GM10266 (cell line): ENCODE measurements around the gene TMEM140.

ENCODE experiments used
- DNase-seq: peaks from one replicate; pipeline ENCODE4 v3.0.0; 2012; ENCODE audit errors: extremely low spot score
- CTCF ChIP-seq: IDR thresholded peaks from 2 replicates; pipeline ENCODE4 v1.5.1; 2012; ENCODE audit warnings: mild to moderate bottlenecking, low read depth; ENCODE audit not compliant: control insufficient read depth, insufficient read depth; ENCODE audit errors: missing control alignments

TMEM140 gene

GRCh38 chr7:135150072-135150782 lies 2.4 kb downstream of the TMEM140 start:
- no peak for TF ChIP-seq CTCF
- DNase-seq, result no peak

DNA sequence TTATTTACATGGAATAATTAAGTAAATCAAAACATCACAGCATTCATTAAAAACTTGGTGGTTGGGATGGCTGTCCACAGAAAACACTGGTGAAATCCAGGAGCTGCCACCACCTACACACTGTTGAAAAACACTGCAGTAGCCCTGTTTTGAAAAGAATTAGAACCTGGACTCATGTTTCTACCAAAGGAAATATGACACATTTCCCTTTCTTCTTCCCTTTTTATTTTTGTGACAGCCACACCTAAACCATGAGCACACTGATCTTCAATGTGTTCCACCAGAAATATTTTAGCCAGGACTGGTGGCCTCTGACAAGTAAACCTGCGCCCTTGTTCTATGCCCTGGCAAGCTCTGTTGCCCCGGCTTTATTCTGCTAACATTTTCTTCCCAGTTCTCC lies 3.3 kb downstream of the TMEM140 start:
- no peak for DNase-seq
- no peak for TF ChIP-seq CTCF

- DNase-seq, result no peak
- TF ChIP-seq CTCF, result no peak
These were observed 3.7 kb downstream of the TMEM140 start for GRCh38 chr7:135151533-135151932.

GRCh38 chr7:135152442-135152841 lies 4.6 kb downstream of the TMEM140 start:
- DNase-seq, result no peak
- no peak for TF ChIP-seq CTCF

GRCh38 chr7:135154734-135155133 lies 6.9 kb downstream of the TMEM140 start:
- no peak for TF ChIP-seq CTCF
- no peak for DNase-seq

- no peak for DNase-seq
- no peak for TF ChIP-seq CTCF
These were observed 8.4 kb downstream of the TMEM140 start for GRCh38 chr7:135156290-135156689.

DNA sequence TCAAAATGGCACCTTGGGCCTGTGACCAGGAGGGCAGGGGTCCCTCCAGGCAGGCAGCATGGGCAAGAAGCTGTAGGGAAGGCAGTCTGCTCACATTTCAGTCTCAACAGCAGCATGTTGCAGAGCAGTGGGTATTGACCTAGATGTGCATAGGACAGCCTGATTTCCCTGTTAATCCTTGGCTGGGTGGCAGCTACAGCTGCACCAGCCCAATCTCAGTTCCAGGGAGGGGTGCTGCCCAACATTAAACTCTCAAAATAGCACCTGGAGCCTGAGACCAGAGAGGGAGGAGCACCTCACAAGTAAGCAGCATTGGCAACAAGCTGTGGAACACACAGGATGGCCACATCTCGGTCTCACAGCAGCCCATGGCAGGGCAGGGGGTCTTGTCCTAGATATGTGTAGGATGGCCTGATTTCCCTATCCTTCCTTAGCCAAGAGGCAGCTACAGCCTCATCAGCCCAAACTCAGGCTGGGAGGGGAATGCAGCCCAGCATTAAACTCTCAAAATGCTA lies 10.3 kb downstream of the TMEM140 start:
- no peak for TF ChIP-seq CTCF
- no peak for DNase-seq
